Measurements from ENCODE around the gene SLIT3.

The SLIT3 gene

GRCh38 chr5:168669156-168669555 lies 631.8 kb downstream of the SLIT3 start:
- no peak overlapping the region for H3K9ac ChIP-seq
- no peaks in the 10 kb centered on the region for H3K9me3 ChIP-seq (ENCODE audit: control insufficient read depth, low read length)

GRCh38 chr5:168668078-168668477 lies 632.9 kb downstream of the SLIT3 start:
- Histone ChIP-seq H3K4me1 (no peaks in the 10 kb centered on the region), H3K9me3 (ENCODE audit: control insufficient read depth, low read length) (no peaks in the 10 kb centered on the region), H3K27me3 (ENCODE audit: control insufficient read depth, insufficient read depth, low read length) (no peaks in the 10 kb centered on the region), H3K36me3 (ENCODE audit: control insufficient read depth, insufficient read depth, low read length) (no peaks in the 10 kb centered on the region), H2AFZ (no peak overlapping the region), H3K4me3 (ENCODE audit: low read depth, low read length) (no peak overlapping the region), H3K27ac (no peak overlapping the region), H3K9ac (no peak overlapping the region), H3K79me2 (no peaks in the 10 kb centered on the region), H3K4me2 (ENCODE audit: low read length) (no peak overlapping the region)
- TF ChIP-seq CTCF (IDR thresholded peaks at IDR 0.05) = no peak

More at GRCh38 chr5:168669156-168669555, 631.8 kb downstream of the SLIT3 start:
- Histone ChIP-seq H3K27ac (no peak overlapping the region), H3K79me2 (no peaks in the 10 kb centered on the region), H2AFZ (no peak overlapping the region), H3K4me2 (ENCODE audit: low read length) (no peak overlapping the region), H3K36me3 (ENCODE audit: control insufficient read depth, insufficient read depth, low read length) (no peaks in the 10 kb centered on the region), H3K4me3 (ENCODE audit: low read depth, low read length) (no peak overlapping the region), H3K27me3 (ENCODE audit: control insufficient read depth, insufficient read depth, low read length) (no peaks in the 10 kb centered on the region), H3K4me1 (no peaks in the 10 kb centered on the region)
- TF ChIP-seq CTCF (IDR thresholded peaks at IDR 0.05) = no peak

DNA sequence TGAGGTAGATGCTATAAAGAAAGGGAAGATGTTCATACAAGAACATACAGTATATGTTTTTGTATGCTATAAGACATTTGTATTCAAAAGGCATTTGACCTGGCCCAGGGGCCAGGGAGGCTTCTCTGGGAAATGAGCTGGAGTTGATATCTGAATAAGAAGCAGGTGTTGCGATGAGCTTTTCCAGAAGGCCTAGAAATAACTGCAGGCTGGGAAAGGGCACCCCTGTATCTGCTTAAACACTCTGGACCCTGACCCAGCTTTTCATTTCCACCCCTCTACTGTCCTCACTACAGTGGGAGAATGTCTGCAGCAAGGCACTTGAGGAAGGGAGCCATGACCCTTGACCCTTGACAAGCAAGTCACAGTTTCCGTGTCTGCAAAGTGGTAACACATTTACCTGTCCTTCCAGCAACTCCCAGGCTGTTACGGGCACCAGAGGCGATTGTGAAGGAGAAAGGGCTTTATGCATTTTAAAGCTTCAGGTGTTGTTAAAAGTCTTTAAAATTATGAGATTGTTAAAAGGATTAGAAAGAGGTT lies 633.6 kb downstream of the SLIT3 start:
- no peak overlapping the region for H2AFZ ChIP-seq
- H3K27me3 ChIP-seq (ENCODE audit: control insufficient read depth, insufficient read depth, low read length) = no peaks in the 10 kb centered on the region
- H3K79me2 ChIP-seq = no peaks in the 10 kb centered on the region
- no peak overlapping the region for H3K4me2 ChIP-seq (ENCODE audit: low read length)
- no peaks in the 10 kb centered on the region for H3K36me3 ChIP-seq (ENCODE audit: control insufficient read depth, insufficient read depth, low read length)
- no peaks in the 10 kb centered on the region for H3K9me3 ChIP-seq (ENCODE audit: control insufficient read depth, low read length)
- TF ChIP-seq CTCF (IDR thresholded peaks at IDR 0.05) = no peak
- no peak overlapping the region for H3K9ac ChIP-seq
- no peaks in the 10 kb centered on the region for H3K4me1 ChIP-seq
- no peak overlapping the region for H3K4me3 ChIP-seq (ENCODE audit: low read depth, low read length)
- H3K27ac ChIP-seq = no peak overlapping the region

DNA sequence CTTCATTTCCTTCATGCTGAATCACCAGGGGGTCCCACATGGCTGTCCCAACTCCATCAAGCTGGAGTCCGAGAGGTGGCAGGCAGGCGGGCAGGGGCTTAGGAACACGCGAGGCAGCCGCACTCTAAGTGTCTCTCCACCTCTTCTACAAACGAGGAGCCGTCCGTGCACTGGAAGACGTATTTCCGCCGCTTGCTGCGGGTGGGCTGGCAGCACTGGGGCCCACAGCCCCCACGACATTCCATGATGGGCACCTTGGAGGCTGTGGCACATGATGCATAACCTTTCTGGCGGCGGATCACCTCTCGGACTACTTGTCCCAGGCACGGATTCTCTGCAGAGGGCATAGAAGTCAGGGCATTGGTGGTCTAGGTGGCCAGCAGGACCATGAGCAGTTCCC lies 634.6 kb downstream of the SLIT3 start:
- Histone ChIP-seq H3K79me2 (no peaks in the 10 kb centered on the region), H3K9ac (no peak overlapping the region), H3K4me3 (ENCODE audit: low read depth, low read length) (no peak overlapping the region), H3K9me3 (ENCODE audit: control insufficient read depth, low read length) (no peaks in the 10 kb centered on the region), H3K27ac (no peak overlapping the region), H3K4me1 (no peaks in the 10 kb centered on the region), H3K27me3 (ENCODE audit: control insufficient read depth, insufficient read depth, low read length) (no peaks in the 10 kb centered on the region), H2AFZ (no peak overlapping the region), H3K36me3 (ENCODE audit: control insufficient read depth, insufficient read depth, low read length) (no peaks in the 10 kb centered on the region), H3K4me2 (ENCODE audit: low read length) (no peak overlapping the region)
- no peak for TF ChIP-seq CTCF (IDR thresholded peaks at IDR 0.05)

DNA sequence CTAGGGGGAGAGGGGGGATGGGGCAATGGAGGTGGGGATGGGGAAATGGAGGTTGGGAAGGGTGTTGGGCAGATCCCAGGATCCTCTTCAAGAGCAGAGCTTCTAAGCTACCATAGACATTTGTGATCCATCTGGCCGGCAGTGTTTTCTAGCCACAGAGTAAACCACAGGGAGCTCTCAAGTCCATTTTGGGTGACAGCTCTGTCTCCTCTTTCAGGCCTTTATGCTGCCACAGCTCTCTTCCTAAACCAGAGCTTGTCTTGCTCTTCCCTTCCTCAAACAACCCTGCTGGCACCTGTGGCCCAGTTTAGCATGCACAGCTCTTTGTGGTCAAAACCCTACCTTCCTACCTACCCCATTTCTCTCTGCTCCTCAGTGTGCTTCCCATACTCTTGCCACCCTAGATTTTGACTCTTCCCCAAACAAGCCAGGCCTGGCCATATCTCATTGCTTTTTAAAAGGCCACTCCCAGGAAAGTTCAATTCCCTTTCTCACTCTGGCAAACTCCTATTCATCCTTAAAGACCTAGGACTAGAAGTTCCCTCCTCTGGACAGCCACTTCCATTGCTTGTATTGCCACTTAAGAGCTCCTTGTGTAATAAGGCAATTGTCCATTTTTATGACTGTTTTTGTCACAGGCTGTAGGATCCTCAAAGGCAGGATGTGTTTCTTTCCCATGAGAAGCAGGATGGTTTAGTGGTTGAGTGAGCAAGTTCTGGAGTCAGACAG lies 637.5 kb downstream of the SLIT3 start:
- H3K79me2 ChIP-seq = no peaks in the 10 kb centered on the region
- no peaks in the 10 kb centered on the region for H3K9me3 ChIP-seq (ENCODE audit: control insufficient read depth, low read length)
- no peak overlapping the region for H3K4me2 ChIP-seq (ENCODE audit: low read length)
- H3K36me3 ChIP-seq (ENCODE audit: control insufficient read depth, insufficient read depth, low read length) = no peaks in the 10 kb centered on the region
- H3K27ac ChIP-seq = no peak overlapping the region
- no peak for TF ChIP-seq CTCF (IDR thresholded peaks at IDR 0.05)
- no peak overlapping the region for H3K9ac ChIP-seq
- no peak overlapping the region for H2AFZ ChIP-seq
- H3K4me3 ChIP-seq (ENCODE audit: low read depth, low read length) = no peak overlapping the region
- no peaks in the 10 kb centered on the region for H3K4me1 ChIP-seq
- H3K27me3 ChIP-seq (ENCODE audit: control insufficient read depth, insufficient read depth, low read length) = no peaks in the 10 kb centered on the region
